HEK293T (cell line): ENCODE results near the gene RNF144A.

Experiments
- ARNT ChIP-seq: fragments of 450-650 bp; IDR thresholded peaks from 2 replicates; pipeline ENCODE4 v1.6.1; 2017; ENCODE audit warnings: mild to moderate bottlenecking
- BHLHE40 ChIP-seq: fragments of 450-650 bp; IDR thresholded peaks from 2 replicates; pipeline ENCODE4 v1.6.1; 2016; ENCODE audit warnings: mild to moderate bottlenecking, moderate library complexity, borderline replicate concordance
- ELF4 ChIP-seq: fragments of 450-650 bp; IDR thresholded peaks from 2 replicates; pipeline ENCODE4 v1.6.1; 2017; ENCODE audit warnings: antibody characterized with exemption
- FOXA1 ChIP-seq: fragments of 450-650 bp; IDR thresholded peaks from 2 replicates; pipeline ENCODE4 v1.6.1; 2016; ENCODE audit warnings: mild to moderate bottlenecking
- FOXM1 ChIP-seq: fragments of 450-650 bp; IDR thresholded peaks from 2 replicates; pipeline ENCODE4 v1.6.1; 2017; ENCODE audit warnings: mild to moderate bottlenecking, borderline replicate concordance
- NFRKB ChIP-seq: fragments of 450-650 bp; IDR thresholded peaks from 2 replicates; pipeline ENCODE4 v1.6.1; 2016; ENCODE audit warnings: mild to moderate bottlenecking, moderate library complexity
- SP1 ChIP-seq: fragments of 450-650 bp; IDR thresholded peaks from 2 replicates; pipeline ENCODE4 v1.6.1; 2017
- SUZ12 ChIP-seq: fragments of 450-650 bp; IDR thresholded peaks from 2 replicates; pipeline ENCODE4 v1.6.1; 2016; ENCODE audit warnings: mild to moderate bottlenecking

DNA sequence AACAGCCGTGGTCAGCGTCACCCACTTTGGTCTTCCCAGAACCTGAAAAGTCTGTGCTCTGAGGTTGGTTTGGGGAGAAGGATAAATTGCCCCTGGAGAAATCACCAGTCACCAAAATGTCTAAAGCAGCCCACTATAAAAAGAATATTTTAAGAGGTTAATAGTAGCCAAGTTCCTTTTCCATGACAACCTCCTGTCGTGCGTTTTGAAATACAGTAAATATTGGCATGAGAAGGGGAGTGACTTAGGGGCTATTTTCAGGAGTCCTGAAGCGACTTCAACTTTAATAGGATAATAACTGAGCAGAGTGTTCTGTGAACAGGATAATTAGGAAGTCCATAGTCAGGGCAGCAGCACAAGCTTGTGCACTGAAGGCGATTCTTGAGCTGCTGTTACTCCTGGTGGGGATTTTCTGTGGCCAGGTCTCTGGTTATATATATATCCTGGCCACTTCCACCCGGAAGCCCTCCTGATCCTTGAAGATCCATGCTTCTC lies 49.3 kb downstream of the RNF144A start:
- TF ChIP-seq ARNT (no peak), SP1 (no peak), SUZ12 (no peak), FOXA1 (no peak), BHLHE40 (no peak), NFRKB (no peak), FOXM1 (no peak), ELF4 (no peak)
